H1 (cell line): ENCODE measurements around the gene FN3KRP. TPM values are rescaled to one million over a fixed set of nuclear protein-coding genes. Genes with fewer than 3 reads are reported as not detected.

Experiments
- CTCF ChIA-PET: fragments of 300-600 bp; sonication (Branson Sonifier 250); formaldehyde crosslinking; loops from one replicate; lab custom pipeline; 2021; ENCODE audit not compliant: partially characterized antibody; lab: Charles Lee
- POLR2A ChIA-PET: fragments of 300-600 bp; sonication (Branson Sonifier 250); formaldehyde crosslinking; loops from one replicate; lab custom pipeline; 2021; ENCODE audit warnings: inconsistent platforms; ENCODE audit not compliant: partially characterized antibody; lab: Charles Lee
- DNase-seq, 2 experiments: peaks; one replicate each; pipeline versions ENCODE4 v3.0.0 to v3.0.0-alpha.2; 2010 to 2022; ENCODE audit warnings: low spot score in 2 of 2, low read depth in 1 of 2, mixed read lengths in 1 of 2
- FAIRE-seq: peaks from 2 replicates; lab custom pipeline; 2011; peaks lifted over from hg19 to GRCh38; lab: Jason Lieb, UNC
- H2AFZ ChIP-seq: 2 replicates; pipeline ENCODE4 v1.8.1; 2012; ENCODE audit warnings: low read length, inconsistent platforms
- H2AK5ac ChIP-seq: 2 replicates; pipeline ENCODE4 v1.6.1; 2013; ENCODE audit warnings: low read depth, low read length
- H2BK120ac ChIP-seq: replicated peaks from 2 replicates; pipeline ENCODE3; 2013; ENCODE audit warnings: low read depth, low read length, inconsistent platforms
- H2BK12ac ChIP-seq: 2 replicates; pipeline ENCODE4 v1.6.1; 2013; ENCODE audit warnings: low read depth, low read length
- H2BK15ac ChIP-seq: 2 replicates; pipeline ENCODE4 v1.6.1; 2013; ENCODE audit warnings: low read length
- H2BK20ac ChIP-seq: 2 replicates; pipeline ENCODE4 v1.6.1; 2013; ENCODE audit warnings: low read length
- H2BK5ac ChIP-seq: 2 replicates; pipeline ENCODE4 v1.6.1; 2013; ENCODE audit warnings: low read depth, low read length
- H3K14ac ChIP-seq: 2 replicates; pipeline ENCODE4 v1.6.1; 2013; ENCODE audit warnings: inconsistent platforms; ENCODE audit not compliant: insufficient read length
- H3K18ac ChIP-seq: 2 replicates; pipeline ENCODE4 v1.6.1; 2013; ENCODE audit warnings: low read length; ENCODE audit errors: extremely low read depth
- H3K23ac ChIP-seq: 2 replicates; pipeline ENCODE4 v1.6.1; 2013; ENCODE audit warnings: inconsistent platforms; ENCODE audit not compliant: insufficient read length
- H3K23me2 ChIP-seq: 2 replicates; pipeline ENCODE4 v1.6.1; 2013; ENCODE audit warnings: low read depth, low read length
- H3K27ac ChIP-seq: 2 replicates; pipeline ENCODE4 v1.6.1; 2011; ENCODE audit warnings: low read depth, low read length, inconsistent platforms
- H3K27me3 ChIP-seq, 4 experiments: replicated peaks in 1 of 4; 1 replicate in 1 of 4; 2 replicates in 3 of 4; pipeline versions ENCODE4 v1.6.1 to v1.8.1; 2011 to 2013; ENCODE audit warnings: low read length in 3 of 4, mild to moderate bottlenecking in 3 of 4, inconsistent platforms in 2 of 4, mixed read lengths in 2 of 4, moderate library complexity in 1 of 4; ENCODE audit not compliant: control insufficient read depth in 3 of 4, insufficient read depth in 3 of 4; ENCODE audit errors: extremely low read depth in 1 of 4
- H3K36me3 ChIP-seq, 4 experiments: 2 replicates each; pipeline versions ENCODE4 v1.6.1 to v1.8.1; 2011 to 2013; ENCODE audit warnings: mild to moderate bottlenecking in 4 of 4, low read length in 3 of 4, moderate library complexity in 2 of 4, control low read depth in 1 of 4, inconsistent platforms in 1 of 4; ENCODE audit not compliant: insufficient read depth in 4 of 4, control insufficient read depth in 2 of 4
- H3K4ac ChIP-seq: replicated peaks from 2 replicates; pipeline ENCODE3; 2013; ENCODE audit warnings: low read length, low read depth, mixed read lengths, inconsistent platforms; ENCODE audit not compliant: insufficient read length
- H3K4me1 ChIP-seq, 4 experiments: replicated peaks in 1 of 4; 1 replicate in 1 of 4; 2 replicates in 3 of 4; pipeline versions ENCODE4 v1.6.1 to v1.8.1; 2011 to 2013; ENCODE audit warnings: low read length in 3 of 4, inconsistent platforms in 2 of 4, mixed read lengths in 1 of 4; ENCODE audit not compliant: insufficient read depth in 4 of 4, control insufficient read depth in 3 of 4
- H3K4me2 ChIP-seq, 2 experiments: 2 replicates each; pipeline versions ENCODE4 v1.6.1 to v1.8.1; 2011 to 2013; ENCODE audit warnings: low read depth in 2 of 2, low read length in 2 of 2, control low read depth in 1 of 2, inconsistent platforms in 1 of 2, mild to moderate bottlenecking in 1 of 2; ENCODE audit not compliant: insufficient read depth in 1 of 2
- H3K4me3 ChIP-seq, 4 experiments: fragments of 200-600, 300-600 bp in 1 of 4; sonication (generic), shearing (Covaris generic), sonication (Bioruptor Twin) in 1 of 4; 2 replicates each; pipeline versions ENCODE4 v1.5.1 to v1.8.1; 2011 to 2016; ENCODE audit warnings: low read length in 4 of 4, low read depth in 3 of 4, control low read depth in 2 of 4, inconsistent platforms in 2 of 4, mild to moderate bottlenecking in 2 of 4, mixed read lengths in 1 of 4, moderate library complexity in 1 of 4; ENCODE audit not compliant: insufficient read depth in 2 of 4; ENCODE audit errors: extremely low read depth in 1 of 4
- H3K56ac ChIP-seq: replicated peaks from 2 replicates; pipeline ENCODE3; 2013; ENCODE audit warnings: low read depth, mild to moderate bottlenecking, mixed read lengths, low read length, inconsistent platforms; ENCODE audit not compliant: insufficient read length
- H3K79me1 ChIP-seq: 2 replicates; pipeline ENCODE4 v1.6.1; 2013; ENCODE audit warnings: low read depth, low read length, control low read depth
- H3K79me2 ChIP-seq, 2 experiments: 2 replicates each; pipeline versions ENCODE4 v1.6.1 to v1.8.1; 2012 to 2013; ENCODE audit warnings: low read length in 2 of 2, mild to moderate bottlenecking in 2 of 2, inconsistent platforms in 1 of 2; ENCODE audit not compliant: insufficient read depth in 2 of 2, control insufficient read depth in 1 of 2
- H3K9ac ChIP-seq, 4 experiments: replicated peaks in 1 of 4; 1 replicate in 1 of 4; 2 replicates in 3 of 4; pipeline versions ENCODE4 v1.6.1 to v1.8.1; 2011 to 2013; ENCODE audit warnings: low read depth in 3 of 4, low read length in 3 of 4, control low read depth in 2 of 4, mild to moderate bottlenecking in 2 of 4, moderate library complexity in 2 of 4, inconsistent platforms in 1 of 4; ENCODE audit errors: extremely low read depth in 1 of 4
- H3K9me3 ChIP-seq, 2 experiments: 2 replicates each; pipeline versions ENCODE4 v1.6.1 to v1.8.1; 2012 to 2013; ENCODE audit warnings: mild to moderate bottlenecking in 2 of 2, moderate library complexity in 2 of 2, control low read depth in 1 of 2, inconsistent platforms in 1 of 2, low read depth in 1 of 2, low read length in 1 of 2, mixed read lengths in 1 of 2; ENCODE audit not compliant: insufficient read depth in 2 of 2
- H4K20me1 ChIP-seq, 2 experiments: replicated peaks in 1 of 2; 2 replicates each; pipeline versions ENCODE3 to v1.8.1; 2011 to 2013; ENCODE audit warnings: inconsistent platforms in 2 of 2, low read length in 2 of 2, mild to moderate bottlenecking in 1 of 2; ENCODE audit not compliant: insufficient read depth in 2 of 2, control insufficient read depth in 1 of 2
- H4K5ac ChIP-seq: 2 replicates; pipeline ENCODE4 v1.6.1; 2013; ENCODE audit warnings: low read length, low read depth, mixed read lengths, inconsistent platforms; ENCODE audit not compliant: insufficient read length
- H4K8ac ChIP-seq: 2 replicates; pipeline ENCODE4 v1.8.0; 2013; ENCODE audit warnings: mild to moderate bottlenecking, moderate library complexity, low read length, inconsistent platforms; ENCODE audit not compliant: insufficient read depth; ENCODE audit errors: extremely low read depth
- H4K91ac ChIP-seq: replicated peaks from 2 replicates; pipeline ENCODE3; 2013; ENCODE audit warnings: low read length, mixed read lengths, inconsistent platforms; ENCODE audit not compliant: insufficient read length
- CBX5 ChIP-seq: fragments of 300-800, 300-1000 bp; sonication (generic); IDR thresholded peaks from 2 replicates; pipeline ENCODE4 v1.7.1; 2016; ENCODE audit warnings: antibody characterized with exemption, low read length, low read depth
- CEBPB ChIP-seq: IDR thresholded peaks from 2 replicates; pipeline ENCODE4 v1.6.1; 2012; ENCODE audit warnings: low read depth, low read length
- CHD2 ChIP-seq: IDR thresholded peaks from 2 replicates; pipeline ENCODE4 v1.6.1; 2012; ENCODE audit warnings: low read length, improper control_type of control experiment
- EZH2 ChIP-seq: fragments of 200-600 bp; sonication (generic); IDR thresholded peaks from 2 replicates; pipeline ENCODE4 v1.7.1; 2012; ENCODE audit warnings: low read depth, mild to moderate bottlenecking, moderate library complexity, low read length, inconsistent platforms; ENCODE audit not compliant: severe bottlenecking
- FOSL1 ChIP-seq: IDR thresholded peaks from 2 replicates; pipeline ENCODE4 v1.6.1; 2011; ENCODE audit warnings: mild to moderate bottlenecking, low read depth, low read length, moderate library complexity; ENCODE audit not compliant: insufficient read depth
- HDAC2 ChIP-seq, 2 experiments: fragments of 300-600 bp in 1 of 2; sonication (generic) in 1 of 2; IDR thresholded peaks; 2 replicates each; pipeline ENCODE4 v1.6.1; 2011 to 2012; ENCODE audit warnings: low read depth in 2 of 2, low read length in 2 of 2, mild to moderate bottlenecking in 2 of 2, moderate library complexity in 2 of 2, borderline replicate concordance in 1 of 2, inconsistent platforms in 1 of 2
- JUN ChIP-seq: IDR thresholded peaks from 2 replicates; pipeline ENCODE4 v1.6.1; 2011; ENCODE audit warnings: low read depth, mild to moderate bottlenecking, improper control_type of control experiment, low read length
- MAFK ChIP-seq: IDR thresholded peaks from 2 replicates; pipeline ENCODE4 v1.6.1; 2012; ENCODE audit warnings: low read depth, mild to moderate bottlenecking, improper control_type of control experiment, low read length
- NANOG ChIP-seq: IDR thresholded peaks from 2 replicates; pipeline ENCODE4 v1.6.1; 2011; ENCODE audit warnings: low read length, low read depth, mild to moderate bottlenecking, inconsistent platforms; ENCODE audit not compliant: insufficient read depth, poor library complexity, severe bottlenecking
- POLR2AphosphoS5 ChIP-seq: IDR thresholded peaks from 2 replicates; pipeline ENCODE4 v1.6.1; 2011; ENCODE audit warnings: low read depth, low read length
- SP1 ChIP-seq: IDR thresholded peaks from 2 replicates; pipeline ENCODE4 v1.6.1; 2011; ENCODE audit warnings: low read depth, low read length
- SP2 ChIP-seq: IDR thresholded peaks from 2 replicates; pipeline ENCODE4 v1.6.1; 2012; ENCODE audit warnings: mild to moderate bottlenecking, low read length, inconsistent platforms
- SRF ChIP-seq: IDR thresholded peaks from 2 replicates; pipeline ENCODE4 v1.6.1; 2011; ENCODE audit warnings: mild to moderate bottlenecking, low read depth, low read length, moderate library complexity
- TAF1 ChIP-seq: IDR thresholded peaks from 2 replicates; pipeline ENCODE4 v1.6.1; 2011; ENCODE audit warnings: mild to moderate bottlenecking, low read depth, low read length
- TCF12 ChIP-seq: IDR thresholded peaks from 2 replicates; pipeline ENCODE4 v1.6.1; 2011; ENCODE audit warnings: low read depth, mild to moderate bottlenecking, low read length
- WGBS, 2 experiments: shearing (Covaris generic) in 1 of 2; methylation state at CpG; one replicate each; pipeline versions ENCODE4 v1.1.6 to v1.1.7; 2013 to 2015; ENCODE audit warnings: low lambda C conversion rate in 2 of 2, mixed read lengths in 2 of 2, inconsistent platforms in 1 of 2, low coverage in 1 of 2, missing lambda C conversion rate in 1 of 2; ENCODE audit not compliant: insufficient replicate concordance in 2 of 2, insufficient coverage in 1 of 2, insufficient read length in 1 of 2; ENCODE audit errors: extremely low coverage in 1 of 2, missing lambda C conversion rate in 1 of 2; 5-methylcytosine and 5-hydroxymethylcytosine counted together
- polyA plus RNA-seq, 7 experiments: library from polyadenylated mRNA; depleted of rRNA in 3 of 7; stranded (reverse) in 5 of 7; unstranded in 2 of 7; fragments of >200 nt in 5 of 7; fragments of 200-250 nt in 2 of 7; gene quantifications; 1 replicate in 5 of 7; 2 replicates in 1 of 7; 4 replicates in 1 of 7; pipeline versions ENCODE4 v1.2.1 to v1.2.3, GENCODE V29; 2011 to 2013; ENCODE audit warnings: missing spikeins in 2 of 7, mixed read lengths in 2 of 7
- total RNA-seq: library from RNA; stranded (reverse); fragmentation: NEBNext Ultra II Directional; extraction: Animal tissue kit (Norgen Biotek cat#: 25700); gene quantifications from 2 replicates; pipeline ENCODE4 v1.2.1, GENCODE V29; 2021

Gene FN3KRP
- total and polyA plus RNA-seq, 2 of the 8 experiments (the other 6 are each of a cell fraction or from before 2014, with no cell fraction given): 18.1 to 21.4 TPM

DNA sequence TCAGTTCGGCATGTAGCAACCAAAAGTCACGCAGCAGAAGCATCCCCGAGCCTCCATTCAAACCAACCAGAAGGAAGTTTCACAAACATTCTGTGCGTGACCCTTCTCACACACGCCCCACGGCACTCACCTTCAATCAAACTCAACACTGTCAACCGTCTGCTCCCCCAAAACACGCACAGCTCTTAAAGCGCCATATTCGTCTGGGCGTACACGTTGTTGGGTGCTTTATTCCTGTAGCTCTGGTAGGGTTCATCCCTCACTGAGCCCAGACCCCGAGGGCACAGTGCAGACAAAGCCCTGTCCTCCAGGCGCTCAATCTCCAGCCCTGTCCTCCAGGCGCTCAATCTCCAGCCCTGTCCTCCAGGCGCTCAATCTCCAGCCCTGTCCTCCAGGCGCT is 20.2 kb upstream of the FN3KRP start:
- Histone ChIP-seq H3K4me2 (no peak overlapping the region; a peak in 1 of 4 replicates), H3K36me3 (no peaks in the 10 kb centered on the region; a peak in 1 of 8 replicates), H4K5ac (no peak overlapping the region), H4K8ac (no peak overlapping the region), H3K56ac (no peak overlapping the region), H3K23ac (no peak overlapping the region), H3K9ac (no peak overlapping the region), H3K4me1 (peaks cover 0 to 11% (median 6%) of the 10 kb centered on the region in 4 experiments; a peak in 4 of 7 replicates), H3K79me1 (no peaks in the 10 kb centered on the region), H2BK15ac (no peak overlapping the region), H2BK5ac (no peak overlapping the region), H3K23me2 (peaks cover 8% of the 10 kb centered on the region; the same call in 1 of the 2 replicates), H3K27me3 (peaks cover 16 to 34% (median 24%) of the 10 kb centered on the region in 4 experiments), H2AK5ac (no peak overlapping the region), H2BK20ac (no peak overlapping the region), H3K79me2 (no peaks in the 10 kb centered on the region), H3K4me3 (no peak overlapping the region), H2BK12ac (no peak overlapping the region), H2BK120ac (no peak overlapping the region), H3K27ac (no peak overlapping the region), H2AFZ (no peak overlapping the region), H3K4ac (no peak overlapping the region), H3K9me3 (no peaks in the 10 kb centered on the region), H3K18ac (no peak overlapping the region), H4K20me1 (peaks cover 0 to 9% of the 10 kb centered on the region in 2 experiments), H4K91ac (no peak overlapping the region), H3K14ac (no peak overlapping the region)
- WGBS, 2 experiments: 92% methylated on average over 16 of the region's 17 CpGs; no CpG with 5 or more reads in 1 of the 2 experiments
- CTCF ChIA-PET: interaction anchor here (0.9 to 1.7 kb wide), 4 partner anchors 16 to 60 kb away, joined by 3 to 9 read pairs (median 3); no protein-coding TSS in a partner anchor
- FAIRE-seq (no peak), DNase-seq (no peak)
- POLR2A ChIA-PET: interaction anchor here (0.6 kb wide), 1 partner anchor 324 kb away, joined by 4 read pairs; no protein-coding TSS in a partner anchor
- TF ChIP-seq SP1: no peak
- no peak for TF ChIP-seq CEBPB
- no peak for TF ChIP-seq CBX5
- TF ChIP-seq TAF1: no peak
- TF ChIP-seq SP2: no peak
- TF ChIP-seq EZH2: no peak
- no peak for TF ChIP-seq POLR2AphosphoS5
- no peak for TF ChIP-seq JUN
- TF ChIP-seq MAFK: no peak
- TF ChIP-seq TCF12: no peak
- no peak for TF ChIP-seq SRF
- no peak for TF ChIP-seq NANOG
- TF ChIP-seq CHD2: no peak
- TF ChIP-seq HDAC2 (IDR thresholded peaks at IDR 0.05; ENCODE audit: borderline replicate concordance in 1 of 2, low read depth in 2 of 2, low read length in 2 of 2): no peak
- TF ChIP-seq FOSL1: no peak
